Transverse colon (tissue), 4 donors: ENCODE data around the gene ARHGAP23. TPM values are rescaled to one million over a fixed set of nuclear protein-coding genes. Genes with fewer than 3 reads are reported as not detected.

Experiments used
- DNase-seq: peaks from one replicate; pipeline ENCODE4 v3.0.0-alpha.2; 2019
- H3K27ac ChIP-seq, 4 donors: fragments of 200-600 bp; sonication (generic); 2 replicates each; pipeline ENCODE4 v1.5.1; 2016 to 2018; ENCODE audit warnings: inconsistent platforms in 4 of 4
- H3K27me3 ChIP-seq: fragments of 200-600 bp; sonication (generic); 2 replicates; pipeline ENCODE4 v1.5.1; 2017; ENCODE audit warnings: inconsistent platforms
- H3K36me3 ChIP-seq, 4 donors: fragments of 200-600 bp; sonication (generic); 2 replicates each; pipeline ENCODE4 v1.5.1; 2017 to 2019; ENCODE audit warnings: inconsistent platforms in 4 of 4
- H3K4me1 ChIP-seq, 4 donors: fragments of 200-600 bp; sonication (generic); 2 replicates each; pipeline ENCODE4 v1.5.1; 2017 to 2020; ENCODE audit warnings: inconsistent platforms in 4 of 4
- H3K4me3 ChIP-seq, 4 donors: fragments of 200-600 bp; sonication (generic); 1 replicate in 1 of 4; 2 replicates in 3 of 4; pipeline versions ENCODE4 v1.5.1 to v1.6.1; 2017 to 2019; ENCODE audit warnings: inconsistent platforms in 4 of 4
- H3K9me3 ChIP-seq, 2 donors: fragments of 200-600 bp; sonication (generic); 2 replicates each; pipeline ENCODE4 v1.5.1; 2017 to 2019; ENCODE audit warnings: inconsistent platforms in 2 of 2
- EP300 ChIP-seq: sonication (generic); formaldehyde crosslinking; IDR thresholded peaks from one replicate; pipeline ENCODE4 v1.6.1; 2017; ENCODE audit warnings: antibody characterized with exemption, low read depth
- POLR2A ChIP-seq: fragments of 450-650 bp; IDR thresholded peaks from one replicate; pipeline ENCODE4 v1.6.1; 2016; ENCODE audit warnings: antibody characterized with exemption, mild to moderate bottlenecking, moderate library complexity
- POLR2AphosphoS5 ChIP-seq, 3 donors: sonication (generic); formaldehyde crosslinking; IDR thresholded peaks; one replicate each; pipeline ENCODE4 v1.6.1; 2016; ENCODE audit warnings: antibody characterized with exemption in 3 of 3
- WGBS, 2 donors: methylation state at CpG; one replicate each; pipeline ENCODE4 v1.1.5; 2018; ENCODE audit warnings: low coverage in 1 of 2; 5-methylcytosine and 5-hydroxymethylcytosine counted together
- in situ Hi-C, 4 donors: fragments of 200-750 bp; cut with MboI; loops; one replicate each; pipeline versions ENCODE4 v1.15.0 to v1.15.1; 2017; ENCODE audit warnings: low sequenced_read_pairs in 3 of 4, low pct_ligation_motif_present in 1 of 4, low pct_unique_long_range_greater_than_20kb in 1 of 4
- intact Hi-C: fragments of 100-400 bp; cut with DNase I; formaldehyde crosslinking; loops from one replicate; pipeline ENCODE4 v1.15.1; 2023; ENCODE audit warnings: low total_unique reads
- total RNA-seq, 4 donors: library from RNA; depleted of rRNA; stranded (reverse); fragments of >200 nt; gene quantifications; one replicate each; pipeline ENCODE4 v1.1.0, GENCODE V29; 2016
- TF ChIP-seq, protein P1 (sequence below), 5 experiments: fragments of 200-600 bp in 3 of 5; fragments of 450-650 bp in 2 of 5; sonication (generic) in 3 of 5; IDR thresholded peaks; 1 replicate in 2 of 5; 2 replicates in 3 of 5; pipeline ENCODE4 v1.5.1; 2016 to 2017; ENCODE audit warnings: antibody characterized with exemption in 5 of 5, inconsistent platforms in 3 of 5, mild to moderate bottlenecking in 2 of 5, moderate library complexity in 1 of 5

Gene ARHGAP23
- total RNA-seq, 4 donors from 2014 or later = 4.5 to 21.7 (median 17.0) TPM

DNA sequence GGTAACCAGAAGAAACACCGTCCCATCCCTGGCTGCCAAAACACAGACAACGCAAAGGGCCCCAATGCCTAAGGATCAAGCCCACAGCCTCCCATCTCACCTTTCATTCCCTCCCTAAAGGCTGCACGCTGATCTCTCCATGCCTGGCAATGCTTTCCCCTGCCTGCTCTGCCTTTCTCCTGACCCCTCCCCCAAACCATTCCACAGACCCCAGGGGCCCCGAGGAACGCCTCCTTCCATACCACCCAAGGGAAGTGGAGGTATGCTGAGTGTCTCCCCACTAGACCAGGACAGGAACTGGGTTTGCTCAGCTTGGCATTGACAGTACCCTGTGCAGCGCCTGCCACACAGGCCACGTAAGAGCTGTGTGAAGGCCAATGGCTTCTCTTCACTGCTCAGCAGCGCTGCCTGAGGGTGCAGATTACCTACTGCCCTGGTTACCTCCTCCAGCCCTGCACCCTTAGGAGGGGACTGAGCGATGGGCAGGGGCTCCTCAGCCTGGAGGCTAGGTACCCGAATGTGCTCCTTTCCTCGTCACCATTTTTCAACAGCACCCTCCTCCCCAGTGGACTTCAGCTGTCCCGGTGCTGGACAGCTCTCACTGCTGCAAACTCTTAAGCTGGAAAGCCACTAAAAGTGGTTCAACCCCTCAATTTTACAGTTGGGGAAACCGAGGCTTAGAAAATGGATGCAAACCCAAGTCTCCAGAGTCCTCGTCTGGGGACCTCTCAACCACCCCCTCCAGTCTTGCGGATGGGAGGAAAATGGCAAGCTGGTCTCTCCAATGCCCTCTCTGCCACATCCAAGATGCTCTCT lies 132.4 kb downstream of the ARHGAP23 start:
- 58 to 67% methylated on average over 2 to 15 of the region's 15 CpGs for WGBS, 2 donors
- DNase-seq = no peak
- TF ChIP-seq, protein P1, sequence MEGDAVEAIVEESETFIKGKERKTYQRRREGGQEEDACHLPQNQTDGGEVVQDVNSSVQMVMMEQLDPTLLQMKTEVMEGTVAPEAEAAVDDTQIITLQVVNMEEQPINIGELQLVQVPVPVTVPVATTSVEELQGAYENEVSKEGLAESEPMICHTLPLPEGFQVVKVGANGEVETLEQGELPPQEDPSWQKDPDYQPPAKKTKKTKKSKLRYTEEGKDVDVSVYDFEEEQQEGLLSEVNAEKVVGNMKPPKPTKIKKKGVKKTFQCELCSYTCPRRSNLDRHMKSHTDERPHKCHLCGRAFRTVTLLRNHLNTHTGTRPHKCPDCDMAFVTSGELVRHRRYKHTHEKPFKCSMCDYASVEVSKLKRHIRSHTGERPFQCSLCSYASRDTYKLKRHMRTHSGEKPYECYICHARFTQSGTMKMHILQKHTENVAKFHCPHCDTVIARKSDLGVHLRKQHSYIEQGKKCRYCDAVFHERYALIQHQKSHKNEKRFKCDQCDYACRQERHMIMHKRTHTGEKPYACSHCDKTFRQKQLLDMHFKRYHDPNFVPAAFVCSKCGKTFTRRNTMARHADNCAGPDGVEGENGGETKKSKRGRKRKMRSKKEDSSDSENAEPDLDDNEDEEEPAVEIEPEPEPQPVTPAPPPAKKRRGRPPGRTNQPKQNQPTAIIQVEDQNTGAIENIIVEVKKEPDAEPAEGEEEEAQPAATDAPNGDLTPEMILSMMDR (IDR thresholded peaks at IDR 0.05) = no peak
- no peak for TF ChIP-seq POLR2A
- no peak for TF ChIP-seq POLR2AphosphoS5 (IDR thresholded peaks at IDR 0.05)
- no peak for TF ChIP-seq EP300
- Histone ChIP-seq H3K36me3 (no peaks in the 10 kb centered on the region), H3K27ac (no peak overlapping the region), H3K27me3 (peaks cover 60% of the 10 kb centered on the region), H3K4me1 (peaks cover 9 to 30% (median 28%) of the 10 kb centered on the region in 4 donors), H3K9me3 (no peaks in the 10 kb centered on the region), H3K4me3 (no peak overlapping the region)
- intact Hi-C loops = loop anchor here (5.0 kb wide), 1 partner anchor 87 kb away; no protein-coding TSS in a partner anchor
- in situ Hi-C loops = loop anchor here in 2 of 4 donors (10.0 to 25.0 kb wide), 2 partner anchors 94 to 102 kb away; partner anchors contain the start of gene EPOP (in 1 of the 2)

DNA sequence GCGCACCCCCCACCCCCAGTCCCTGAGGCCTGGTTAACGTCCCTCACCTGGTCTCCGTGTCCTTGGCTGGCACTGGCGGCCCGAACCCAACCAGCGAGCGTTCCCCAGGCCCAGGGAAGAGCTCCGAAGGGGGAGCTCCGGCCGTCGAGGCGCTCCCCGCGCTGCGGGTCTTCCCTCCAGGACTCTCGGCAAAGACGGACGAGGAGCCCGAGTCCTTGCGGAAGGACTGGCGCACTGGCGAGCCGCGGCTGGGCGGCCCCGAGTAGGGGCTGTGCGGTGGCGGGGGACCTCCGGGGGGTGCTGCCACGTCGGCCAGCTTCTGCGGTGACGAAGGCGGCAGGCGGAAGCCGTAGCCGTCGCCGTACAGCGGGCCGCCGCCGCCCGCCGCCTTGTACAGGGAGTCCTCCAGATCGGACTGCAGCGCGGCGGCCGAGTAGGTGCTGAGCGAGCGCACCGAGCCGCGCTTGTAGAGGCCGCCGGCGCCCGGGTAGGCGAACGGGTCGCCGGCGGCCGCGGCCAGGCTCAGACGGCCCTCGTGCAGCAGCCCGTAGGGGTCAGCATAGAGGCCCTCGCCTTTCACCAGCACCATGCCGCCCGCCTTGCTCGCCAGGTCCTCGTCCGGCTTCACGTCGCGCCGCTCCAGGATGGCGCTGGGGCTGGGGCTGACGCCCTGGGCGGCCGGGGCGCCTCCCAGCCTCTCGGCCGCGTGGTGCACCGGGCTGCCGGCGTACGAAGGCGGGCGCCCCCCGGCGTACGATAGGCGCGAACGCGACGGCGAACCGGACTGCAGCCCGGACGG lies 133.4 kb downstream of the ARHGAP23 start:
- WGBS, 2 donors = 58% methylated on average over 57 of the region's 105 CpGs; no CpG with 5 or more reads in 1 of the 2 donors
- intact Hi-C loops = loop anchor here (5.0 kb wide), 1 partner anchor 86 kb away; no protein-coding TSS in a partner anchor
- peaks cover 69% of the 10 kb centered on the region for H3K27me3 ChIP-seq
- no peaks in the 10 kb centered on the region for H3K36me3 ChIP-seq
- no peak overlapping the region for H3K4me3 ChIP-seq
- no peak for TF ChIP-seq POLR2AphosphoS5 (IDR thresholded peaks at IDR 0.05)
- TF ChIP-seq, protein P1 (IDR thresholded peaks at IDR 0.05) = no peak
- no peak for TF ChIP-seq POLR2A
- no peak for TF ChIP-seq EP300
- H3K9me3 ChIP-seq = no peaks in the 10 kb centered on the region
- peaks cover 9 to 30% (median 28%) of the 10 kb centered on the region in 4 donors for H3K4me1 ChIP-seq
- in situ Hi-C loops = loop anchor here in 2 of 4 donors (10.0 to 25.0 kb wide), 2 partner anchors 93 to 101 kb away; partner anchors contain the start of gene EPOP (in 1 of the 2)
- no peak overlapping the region for H3K27ac ChIP-seq
- no peak for DNase-seq

Other genes with a start within 250 kb of the ARHGAP23 start
- not detected for gene TBC1D3, start 235.9 kb upstream of the ARHGAP23 start, total RNA-seq
- gene MRPL45, start 131.3 kb upstream of the ARHGAP23 start, total RNA-seq = 10 to 100 TPM in 3 of 4 donors, 1 to 10 TPM in 1; 5.2 to 30.8 (median 18.9) TPM
- under 1 TPM in 2 of 4 donors, not detected in 2; under 0.01 to 0.16 TPM for gene GPR179, start 84.5 kb upstream of the ARHGAP23 start, total RNA-seq
- 10 to 100 TPM in 3 of 4 donors, 1 to 10 TPM in 1; 3.0 to 20.1 (median 15.2) TPM for gene SOCS7, start 76.6 kb upstream of the ARHGAP23 start, total RNA-seq
- gene SRCIN1, start 177.5 kb downstream of the ARHGAP23 start, total RNA-seq = 1 to 10 TPM; 1.8 to 8.8 (median 5.2) TPM
- gene EPOP, start 246.5 kb downstream of the ARHGAP23 start, total RNA-seq = 1 to 10 TPM in 1 of 4 donors, under 1 TPM in 3; 0.14 to 3.8 (median 0.61) TPM